OCI-LY7 (cell line): ENCODE data around the gene SELENOT. TPM values are rescaled to one million over a fixed set of nuclear protein-coding genes. Genes with fewer than 3 reads are reported as not detected.

Experiments used
- BruUV-seq: library from RNA; stranded (reverse); fragments of 400-500 nt; replicated peaks from 2 replicates; lab custom pipeline; 2021; lab: Mats Ljungman, UMichigan
- CTCF ChIA-PET: fragments of 300-600 bp; sonication (Branson Sonifier 250); formaldehyde crosslinking; loops from one replicate; lab custom pipeline; 2022; ENCODE audit warnings: antibody characterized with exemption; ENCODE audit not compliant: unreplicated experiment; lab: Charles Lee
- POLR2A ChIA-PET: fragments of 300-600 bp; sonication (Branson Sonifier 250); formaldehyde crosslinking; loops from one replicate; lab custom pipeline; 2022; ENCODE audit warnings: antibody characterized with exemption; lab: Charles Lee
- DNase-seq: peaks from one replicate; pipeline ENCODE4 v3.0.0-alpha.2; 2015; ENCODE audit warnings: low spot score
- H2AFZ ChIP-seq: fragments of 200-600 bp; sonication (generic), shearing (Covaris generic); 2 replicates; pipeline ENCODE4 v1.6.1; 2014; ENCODE audit warnings: mild to moderate bottlenecking, antibody characterized with exemption, low read length, moderate library complexity
- H3K27ac ChIP-seq: fragments of 200-600 bp; sonication (generic); 2 replicates; pipeline ENCODE4 v1.5.1; 2014; ENCODE audit warnings: mixed run types, low read depth, mild to moderate bottlenecking, moderate library complexity, low read length, inconsistent platforms; ENCODE audit not compliant: poor library complexity, severe bottlenecking
- H3K36me3 ChIP-seq: fragments of 200-600 bp; sonication (generic); 2 replicates; pipeline ENCODE4 v1.6.1; 2014; ENCODE audit warnings: mild to moderate bottlenecking, antibody characterized with exemption, low read length, moderate library complexity, mixed read lengths; ENCODE audit not compliant: insufficient read depth
- H3K4me1 ChIP-seq: fragments of 200-600 bp; sonication (generic); 2 replicates; pipeline ENCODE4 v1.5.1; 2014; ENCODE audit warnings: mild to moderate bottlenecking, low read length; ENCODE audit not compliant: insufficient read depth, poor library complexity, severe bottlenecking
- H3K4me2 ChIP-seq: fragments of 200-600 bp; sonication (generic); 2 replicates; pipeline ENCODE4 v1.6.1; 2014; ENCODE audit warnings: mild to moderate bottlenecking, low read length
- H3K4me3 ChIP-seq: fragments of 200-600 bp; sonication (generic); 2 replicates; pipeline ENCODE4 v1.5.1; 2014; ENCODE audit warnings: mild to moderate bottlenecking, low read depth, low read length; ENCODE audit not compliant: poor library complexity, severe bottlenecking
- H3K79me2 ChIP-seq: fragments of 200-600 bp; sonication (generic); 2 replicates; pipeline ENCODE4 v1.6.1; 2016; ENCODE audit warnings: low read depth, mild to moderate bottlenecking, low read length, moderate library complexity, mixed read lengths; ENCODE audit not compliant: insufficient read depth
- H3K9me2 ChIP-seq: fragments of 200-600 bp; sonication (generic); 2 replicates; pipeline ENCODE4 v1.6.1; 2016; ENCODE audit warnings: mild to moderate bottlenecking, low read length, mixed read lengths; ENCODE audit not compliant: insufficient read depth
- H3K9me3 ChIP-seq: fragments of 200-600 bp; sonication (generic); 2 replicates; pipeline ENCODE4 v1.6.1; 2014; ENCODE audit warnings: mild to moderate bottlenecking, mixed run types, low read length, mixed read lengths
- H4K20me1 ChIP-seq: fragments of 200-600 bp; sonication (generic); 2 replicates; pipeline ENCODE4 v1.6.1; 2014; ENCODE audit warnings: mild to moderate bottlenecking, antibody characterized with exemption, low read length, moderate library complexity, mixed read lengths; ENCODE audit not compliant: insufficient read depth
- CTCF ChIP-seq: fragments of 200-600 bp; sonication (generic); conservative IDR thresholded peaks from 2 replicates; pipeline ENCODE4 v1.5.1; 2014; ENCODE audit warnings: mild to moderate bottlenecking, antibody characterized with exemption, low read length, moderate library complexity, mixed read lengths
- EZH2phosphoT487 ChIP-seq: fragments of 200-600 bp; sonication (generic); IDR thresholded peaks from 2 replicates; pipeline ENCODE4 v1.6.1; 2018; ENCODE audit warnings: low read depth, borderline replicate concordance, mild to moderate bottlenecking, mixed run types, antibody characterized with exemption, low read length, moderate library complexity, mixed read lengths
- intact Hi-C: fragments of 100-400 bp; cut with micrococcal nuclease; formaldehyde crosslinking; loops from one replicate; pipeline ENCODE4 v1.10.0; 2022; ENCODE audit not compliant: unreplicated experiment
- total RNA-seq, 2 experiments: library from RNA; depleted of rRNA in 1 of 2; stranded (reverse); fragments of >200 nt in 1 of 2; shearing (Covaris generic) in 1 of 2; gene quantifications; 2 replicates each; pipeline ENCODE4 v1.2.3, GENCODE V29; 2014 to 2022

Gene SELENOT
- total RNA-seq, 2 experiments from 2014 or later, result 60.7 to 71.8 TPM

GRCh38 chr3:150623945-150624344 is 20.8 kb downstream of the SELENOT start:
- CTCF ChIA-PET, result no interaction called here
- DNase-seq, result no peak
- Histone ChIP-seq H3K36me3 (peaks cover 96% of the 10 kb centered on the region), H4K20me1 (peaks cover 24% of the 10 kb centered on the region), H3K9me3 (no peaks in the 10 kb centered on the region), H2AFZ (no peak overlapping the region), H3K4me2 (no peak overlapping the region), H3K27ac (no peak overlapping the region), H3K9me2 (no peaks in the 10 kb centered on the region), H3K4me3 (no peak overlapping the region), H3K4me1 (no peaks in the 10 kb centered on the region), H3K79me2 (peaks cover 73% of the 10 kb centered on the region)
- no TSS peak for BruUV-seq
- TF ChIP-seq CTCF, result no peak
- TF ChIP-seq EZH2phosphoT487, result no peak
- intact Hi-C loops, result no loop called here
- POLR2A ChIA-PET, result interaction anchor here (1.0 kb wide), 2 partner anchors 15 to 79 kb away, joined by 3 read pairs; no protein-coding TSS in a partner anchor

- POLR2A ChIA-PET, result interaction anchor here (0.5 to 1.0 kb wide), 3 partner anchors 31 to 82 kb away, joined by 3 to 4 read pairs (median 3); no protein-coding TSS in a partner anchor
Measured at GRCh38 chr3:150626148-150626930, 23.2 kb downstream of the SELENOT start.

More at GRCh38 chr3:150626148-150626930, 23.2 kb downstream of the SELENOT start:
- peaks cover 98% of the 10 kb centered on the region for H3K36me3 ChIP-seq
- intact Hi-C loops, result no loop called here
- H3K27ac ChIP-seq, result no peak overlapping the region
- no peak for DNase-seq
- BruUV-seq, result no TSS peak
- TF ChIP-seq CTCF (no peak), EZH2phosphoT487 (no peak)
- no peak overlapping the region for H3K4me3 ChIP-seq
- H3K4me2 ChIP-seq, result no peak overlapping the region
- H2AFZ ChIP-seq, result no peak overlapping the region
- CTCF ChIA-PET, result no interaction called here
- peaks cover 49% of the 10 kb centered on the region for H3K79me2 ChIP-seq
- H3K4me1 ChIP-seq, result no peaks in the 10 kb centered on the region
- H3K9me3 ChIP-seq, result no peaks in the 10 kb centered on the region
- no peaks in the 10 kb centered on the region for H3K9me2 ChIP-seq
- peaks cover 10% of the 10 kb centered on the region for H4K20me1 ChIP-seq
